K562 (cell line): ENCODE measurements around the gene ADGRB3. TPM values are rescaled to one million over a fixed set of nuclear protein-coding genes. Genes with fewer than 3 reads are reported as not detected.

Experiments
- ATAC-seq: fragments of 200-7000 bp; cut with Tn5 transposase; 3 replicates; pipeline ENCODE4 v1.9.1; 2020; ENCODE audit warnings: moderate library complexity
- BruUV-seq: library from RNA; stranded (reverse); fragments of 400-500 nt; replicated peaks from 2 replicates; lab custom pipeline; 2021; lab: Mats Ljungman, UMichigan
- CTCF ChIA-PET: fragments of 300-600 bp; formaldehyde crosslinking; extraction: SDS; loops from one replicate; lab custom pipeline; 2021; ENCODE audit warnings: low intra/inter-chr PET ratio; lab: Yijun Ruan, JAX
- POLR2A ChIA-PET: fragments of 300-600, 350-650 bp; sonication (Branson Sonifier 250); formaldehyde crosslinking; extraction: SDS; loops from one replicate; lab custom pipeline; 2021; ENCODE audit warnings: antibody characterized with exemption, inconsistent platforms; lab: Yijun Ruan, JAX
- DNase-seq, 4 experiments: peaks; one replicate each; pipeline versions ENCODE4 v3.0.0 to v3.0.0-alpha.2; 2011 to 2018; ENCODE audit warnings: low spot score in 3 of 4, mixed read lengths in 3 of 4; ENCODE audit errors: extremely low read depth in 1 of 4
- FAIRE-seq: peaks from 2 replicates; lab custom pipeline; 2011; peaks lifted over from hg19 to GRCh38; lab: Jason Lieb, UNC
- H2AFZ ChIP-seq: 2 replicates; pipeline ENCODE4 v1.6.0; 2011; ENCODE audit warnings: low read depth, low read length, control low read depth, inconsistent platforms
- H3K27ac ChIP-seq: fragments of 200-600 bp; 3 replicates; pipeline ENCODE4 v1.8.0; 2011; ENCODE audit warnings: low read depth, mild to moderate bottlenecking, control low read depth, inconsistent platforms, low read length, moderate library complexity, mixed read lengths; ENCODE audit errors: extremely low read depth
- H3K27me3 ChIP-seq, 2 experiments: fragments of 300-600 bp in 1 of 2; 2 replicates in 1 of 2; 3 replicates in 1 of 2; pipeline versions ENCODE4 v1.6.0 to v1.8.0; 2011; ENCODE audit warnings: inconsistent platforms in 2 of 2, low read length in 2 of 2, mild to moderate bottlenecking in 1 of 2, mixed read lengths in 1 of 2, moderate library complexity in 1 of 2; ENCODE audit not compliant: control insufficient read depth in 2 of 2, insufficient read depth in 2 of 2
- H3K36me3 ChIP-seq: fragments of 300-600 bp; 3 replicates; pipeline ENCODE4 v1.8.0; 2011; ENCODE audit warnings: mild to moderate bottlenecking, low read length, inconsistent platforms; ENCODE audit not compliant: control insufficient read depth, insufficient read depth
- H3K4me1 ChIP-seq, 2 experiments: fragments of 200-600 bp in 1 of 2; replicated peaks in 1 of 2; 2 replicates in 1 of 2; 3 replicates in 1 of 2; pipeline versions ENCODE4 v1.5.1 to v1.8.0; 2011; ENCODE audit warnings: inconsistent platforms in 2 of 2, low read length in 2 of 2, mild to moderate bottlenecking in 1 of 2, mixed read lengths in 1 of 2, moderate library complexity in 1 of 2; ENCODE audit not compliant: control insufficient read depth in 2 of 2, insufficient read depth in 2 of 2
- H3K4me2 ChIP-seq: 2 replicates; pipeline ENCODE4 v1.6.1; 2011; ENCODE audit warnings: low read length, control low read depth, inconsistent platforms, mixed read lengths; ENCODE audit not compliant: insufficient read depth
- H3K4me3 ChIP-seq: fragments of 200-600 bp; sonication (generic), shearing (Covaris generic); 2 replicates; pipeline ENCODE4 v1.5.1; 2016; ENCODE audit warnings: control low read depth, inconsistent platforms
- H3K79me2 ChIP-seq: fragments of 200-600 bp; 3 replicates; pipeline ENCODE4 v1.8.0; 2011; ENCODE audit warnings: low read length, inconsistent platforms; ENCODE audit not compliant: control insufficient read depth, insufficient read depth
- H3K9ac ChIP-seq, 2 experiments: 2 replicates each; pipeline versions ENCODE4 v1.6.0 to v1.6.1; 2011; ENCODE audit warnings: low read depth in 2 of 2, low read length in 2 of 2, control low read depth in 1 of 2, inconsistent platforms in 1 of 2, mild to moderate bottlenecking in 1 of 2, mixed read lengths in 1 of 2; ENCODE audit not compliant: insufficient read depth in 1 of 2
- H3K9me1 ChIP-seq: one replicate; pipeline ENCODE4 v1.6.0; 2011; ENCODE audit warnings: inconsistent platforms, mild to moderate bottlenecking, low read length, moderate library complexity; ENCODE audit not compliant: control insufficient read depth, insufficient read depth
- H3K9me3 ChIP-seq: replicated peaks from 2 replicates; pipeline ENCODE4 v1.5.1; 2011; ENCODE audit warnings: low read depth, low read length, inconsistent platforms; ENCODE audit not compliant: control insufficient read depth, insufficient read depth
- H4K20me1 ChIP-seq: replicated peaks from 2 replicates; pipeline ENCODE4 v1.6.1; 2011; ENCODE audit warnings: low read length, inconsistent platforms, mixed read lengths; ENCODE audit not compliant: control insufficient read depth, insufficient read depth
- BCL6 ChIP-seq: fragments of 250-450 bp; sonication (Bioruptor Pico); IDR thresholded peaks from 2 replicates; pipeline ENCODE4 v1.4.0; 2020
- ERF ChIP-seq: fragments of 450-650 bp; formaldehyde crosslinking; IDR thresholded peaks from 2 replicates; pipeline ENCODE4 v1.4.0; 2020; ENCODE audit warnings: mild to moderate bottlenecking, mixed read lengths
- ESRRB ChIP-seq: fragments of 250-450 bp; sonication (Bioruptor Pico); IDR thresholded peaks from 2 replicates; pipeline ENCODE4 v1.5.0; 2020; ENCODE audit warnings: mild to moderate bottlenecking, moderate library complexity, borderline replicate concordance
- PHTF2 ChIP-seq: fragments of 250-450 bp; sonication (Bioruptor Pico); IDR thresholded peaks from 2 replicates; pipeline ENCODE4 v1.5.0; 2021; ENCODE audit warnings: mild to moderate bottlenecking
- SRSF3 ChIP-seq: fragments of 200-400 bp; formaldehyde crosslinking; IDR thresholded peaks from 2 replicates; pipeline ENCODE4 v1.6.1; 2016; ENCODE audit warnings: mild to moderate bottlenecking, low read length, moderate library complexity; ENCODE audit not compliant: insufficient read depth
- TARDBP ChIP-seq: fragments of 450-650 bp; IDR thresholded peaks from 2 replicates; pipeline ENCODE4 v1.6.1; 2016
- U2AF1 ChIP-seq: fragments of 200-400 bp; formaldehyde crosslinking; optimal IDR thresholded peaks from 2 replicates; pipeline ENCODE3; 2017; ENCODE audit warnings: mild to moderate bottlenecking, low read depth, low read length, moderate library complexity
- ZKSCAN8 ChIP-seq: fragments of 200-800 bp; sonication (Bioruptor generic); IDR thresholded peaks from 2 replicates; pipeline ENCODE4 v1.6.1; 2016; ENCODE audit warnings: missing genetic modification characterization, missing compliant biosample characterization
- in situ Hi-C: fragments of 300-500 bp; cut with MboI; formaldehyde crosslinking; loops from 4 replicates; pipeline ENCODE4 v1.15.0; 2018; ENCODE audit warnings: inconsistent platforms, mixed read lengths
- intact Hi-C: fragments of 100-400 bp; cut with micrococcal nuclease; formaldehyde crosslinking; loops from 2 replicates; pipeline ENCODE4 v1.14.2; 2022
- polyA plus RNA-seq, 8 experiments: library from polyadenylated mRNA; depleted of rRNA in 4 of 8; stranded (reverse) in 5 of 8; unstranded in 3 of 8; fragments of >200 nt; fragmentation: Nextera tagmentation in 2 of 8; fragmentation: Illumina TruSeq in 1 of 8; extraction: Ambion mirVana in 2 of 8; extraction: Trizol in 1 of 8; gene quantifications; 2 replicates each; pipeline versions ENCODE4 v1.2.1 to v1.2.3, GENCODE V29; 2011 to 2014; ENCODE audit warnings: inconsistent platforms in 1 of 8, missing spikeins in 1 of 8
- total RNA-seq, 7 experiments: library from RNA; depleted of rRNA in 6 of 7; stranded (reverse); fragments of >200 nt in 6 of 7; fragmentation: Illumina TruSeq in 2 of 7; extraction: Trizol in 2 of 7; gene quantifications; 2 replicates each; pipeline versions ENCODE4 v1.2.1 to v1.2.3, GENCODE V29; 2011 to 2021; ENCODE audit warnings: low replicate concordance in 1 of 7
- TF ChIP-seq, protein P1 (sequence below): fragments of 200-800 bp; sonication (Bioruptor generic); IDR thresholded peaks from 2 replicates; pipeline ENCODE4 v1.6.1; 2017; ENCODE audit warnings: missing genetic modification characterization, missing compliant biosample characterization
- TF ChIP-seq, protein P2 (sequence below): fragments of 450-650 bp; IDR thresholded peaks from 2 replicates; pipeline ENCODE4 v1.6.1; 2016; ENCODE audit warnings: antibody characterized with exemption

ADGRB3 gene
- total and polyA plus RNA-seq, 9 of the 15 experiments (the other 6 are each of a cell fraction or from before 2014, with no cell fraction given), result 0.90 to 7.8 (median 2.4) TPM

DNA sequence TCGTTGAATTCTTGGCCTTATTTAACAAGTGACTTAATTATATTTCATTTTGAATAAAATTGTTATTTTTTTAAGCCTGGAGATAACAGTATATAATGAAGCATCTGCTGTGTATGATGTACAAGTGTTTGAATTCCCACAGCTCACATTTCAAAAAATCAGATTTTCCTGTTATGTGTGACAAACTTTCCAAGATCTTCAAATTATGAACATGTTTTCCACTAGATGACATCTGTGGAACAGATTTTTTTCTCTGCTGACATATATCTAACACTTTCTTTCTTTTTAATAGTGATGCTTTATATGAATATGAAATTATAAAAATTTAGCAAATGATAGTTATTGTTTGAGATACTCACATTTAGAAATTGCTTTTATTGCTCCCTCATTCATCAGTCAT lies 678.9 kb downstream of the ADGRB3 start (continued):
- no peak for TF ChIP-seq SRSF3

DNA sequence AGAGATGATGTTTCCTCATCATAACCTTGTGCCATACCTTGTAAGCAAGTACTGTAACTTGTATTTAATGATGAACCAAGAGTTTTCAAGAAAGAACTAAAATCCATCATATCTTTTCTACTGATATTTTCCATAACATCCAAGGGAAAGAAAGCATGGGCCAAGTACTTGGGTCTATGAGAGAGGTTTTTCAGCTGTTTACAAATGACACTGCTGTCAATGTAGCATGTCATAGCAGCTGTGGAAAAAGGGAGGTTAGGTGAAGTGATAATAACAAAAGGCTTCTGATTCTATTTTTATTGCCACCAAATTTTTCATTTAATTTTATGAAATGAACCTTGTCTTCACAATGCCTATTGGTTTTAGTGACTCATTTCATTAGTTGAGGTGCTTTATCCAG lies 679.4 kb downstream of the ADGRB3 start:
- in situ Hi-C loops (no loop called here), intact Hi-C loops (no loop called here)
- Histone ChIP-seq H3K36me3 (no peaks in the 10 kb centered on the region), H3K9ac (no peak overlapping the region), H2AFZ (no peak overlapping the region), H3K4me3 (no peak overlapping the region), H3K79me2 (no peaks in the 10 kb centered on the region), H3K9me1 (no peaks in the 10 kb centered on the region), H3K4me2 (no peak overlapping the region), H4K20me1 (no peaks in the 10 kb centered on the region), H3K27me3 (no peaks in the 10 kb centered on the region), H3K4me1 (no peaks in the 10 kb centered on the region), H3K9me3 (no peaks in the 10 kb centered on the region), H3K27ac (no peak overlapping the region)
- DNase-seq (no peak), FAIRE-seq (no peak), ATAC-seq (no peak)
- TF ChIP-seq ESRRB (CRISPR knock-in tag) (no peak), BCL6 (CRISPR knock-in tag) (no peak), ERF (CRISPR knock-in tag) (no peak), TARDBP (no peak), PHTF2 (CRISPR knock-in tag) (no peak), U2AF1 (no peak), ZKSCAN8 (no peak)
- TF ChIP-seq, protein P1, sequence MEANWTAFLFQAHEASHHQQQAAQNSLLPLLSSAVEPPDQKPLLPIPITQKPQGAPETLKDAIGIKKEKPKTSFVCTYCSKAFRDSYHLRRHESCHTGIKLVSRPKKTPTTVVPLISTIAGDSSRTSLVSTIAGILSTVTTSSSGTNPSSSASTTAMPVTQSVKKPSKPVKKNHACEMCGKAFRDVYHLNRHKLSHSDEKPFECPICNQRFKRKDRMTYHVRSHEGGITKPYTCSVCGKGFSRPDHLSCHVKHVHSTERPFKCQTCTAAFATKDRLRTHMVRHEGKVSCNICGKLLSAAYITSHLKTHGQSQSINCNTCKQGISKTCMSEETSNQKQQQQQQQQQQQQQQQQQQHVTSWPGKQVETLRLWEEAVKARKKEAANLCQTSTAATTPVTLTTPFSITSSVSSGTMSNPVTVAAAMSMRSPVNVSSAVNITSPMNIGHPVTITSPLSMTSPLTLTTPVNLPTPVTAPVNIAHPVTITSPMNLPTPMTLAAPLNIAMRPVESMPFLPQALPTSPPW (CRISPR knock-in tag), result no peak
- TF ChIP-seq, protein P2, sequence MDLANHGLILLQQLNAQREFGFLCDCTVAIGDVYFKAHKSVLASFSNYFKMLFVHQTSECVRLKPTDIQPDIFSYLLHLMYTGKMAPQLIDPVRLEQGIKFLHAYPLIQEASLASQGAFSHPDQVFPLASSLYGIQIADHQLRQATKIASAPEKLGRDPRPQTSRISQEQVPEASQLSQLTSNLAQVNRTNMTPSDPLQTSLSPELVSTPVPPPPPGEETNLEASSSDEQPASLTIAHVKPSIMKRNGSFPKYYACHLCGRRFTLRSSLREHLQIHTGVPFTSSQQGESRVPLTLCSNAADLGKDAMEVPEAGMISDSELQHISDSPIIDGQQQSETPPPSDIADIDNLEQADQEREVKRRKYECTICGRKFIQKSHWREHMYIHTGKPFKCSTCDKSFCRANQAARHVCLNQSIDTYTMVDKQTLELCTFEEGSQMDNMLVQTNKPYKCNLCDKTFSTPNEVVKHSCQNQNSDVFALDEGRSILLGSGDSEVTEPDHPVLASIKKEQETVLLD, result no peak
- ChIA-PET CTCF (no interaction called here), POLR2A (no interaction called here)
- no TSS peak for BruUV-seq
